ENCODE measurements around the gene KCNH2. TPM values are rescaled to one million over a fixed set of nuclear protein-coding genes. Genes with fewer than 3 reads are reported as not detected.

Gene KCNH2
- total RNA-seq, 1 experiment from 2014 or later: 9.1 TPM

DNA sequence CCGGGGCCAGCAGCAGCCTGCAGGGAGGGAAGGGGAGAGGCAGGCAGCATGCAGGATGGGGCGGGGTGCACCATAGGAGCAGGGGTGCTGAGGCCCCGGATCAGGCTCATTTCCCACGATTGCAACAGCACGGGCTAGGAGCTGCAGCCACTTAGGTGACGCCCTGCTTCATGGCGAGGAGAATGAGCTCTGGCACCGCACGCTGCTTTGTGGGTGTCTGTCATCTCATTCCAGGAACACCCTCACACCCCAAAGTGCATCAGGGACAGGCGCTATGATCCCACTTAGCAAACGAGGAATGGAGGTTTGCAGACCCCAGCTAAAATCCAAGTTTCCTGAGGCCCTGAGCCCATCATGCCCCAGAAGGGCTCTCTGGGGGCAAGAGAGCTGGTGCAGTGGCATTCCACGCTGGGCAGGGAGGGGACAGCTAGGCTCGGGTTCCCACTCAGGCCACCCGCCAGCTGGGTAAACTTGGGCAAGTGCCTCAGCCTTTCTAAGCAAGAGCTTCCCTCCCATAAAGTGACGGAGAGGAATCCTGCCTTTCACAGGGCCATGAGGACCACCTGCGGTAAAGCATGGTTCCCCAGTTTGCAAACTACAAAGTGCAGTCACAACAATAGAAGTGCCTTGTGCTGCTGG, 9.3 kb downstream of the KCNH2 start:
- no peak for DNase-seq (ENCODE audit: low read depth)
- in situ Hi-C loops (cut with HindIII; ENCODE audit: low pct_unique_long_range_greater_than_20kb, low sequenced_read_pairs): no loop called here

DNA sequence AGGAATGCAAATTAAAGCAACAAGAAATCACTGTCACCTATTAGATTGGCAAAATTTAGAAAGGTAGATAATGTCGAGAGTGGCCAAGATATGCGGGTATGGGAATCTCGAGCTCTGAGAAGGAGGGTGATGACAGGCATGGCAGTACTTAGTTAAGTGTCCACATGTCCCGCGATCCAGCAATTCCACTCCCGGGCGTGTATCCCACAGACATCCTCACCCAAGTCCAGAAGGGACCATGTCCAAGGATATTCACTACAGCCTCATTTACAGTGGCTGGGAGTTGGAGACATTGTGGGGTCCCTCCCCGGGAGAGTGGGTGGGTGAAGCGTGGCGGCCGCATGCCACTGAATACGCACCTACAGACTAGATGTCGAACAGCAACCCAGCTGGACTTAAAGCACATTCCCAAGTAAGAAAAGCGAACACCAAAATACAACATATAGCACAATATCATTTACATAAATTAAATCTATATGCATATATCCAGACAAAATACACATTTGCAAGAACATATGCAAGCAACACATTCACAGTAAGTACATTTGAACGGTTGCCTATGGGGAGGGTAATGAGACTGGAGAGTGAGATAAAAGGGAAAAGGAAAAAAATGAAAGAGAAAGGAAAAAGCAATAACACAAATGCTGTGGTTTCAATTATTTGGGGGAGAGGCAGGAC, 9.9 kb downstream of the KCNH2 start:
- in situ Hi-C loops (cut with HindIII; ENCODE audit: low pct_unique_long_range_greater_than_20kb, low sequenced_read_pairs): no loop called here
- no peak for DNase-seq (ENCODE audit: low read depth)

DNA sequence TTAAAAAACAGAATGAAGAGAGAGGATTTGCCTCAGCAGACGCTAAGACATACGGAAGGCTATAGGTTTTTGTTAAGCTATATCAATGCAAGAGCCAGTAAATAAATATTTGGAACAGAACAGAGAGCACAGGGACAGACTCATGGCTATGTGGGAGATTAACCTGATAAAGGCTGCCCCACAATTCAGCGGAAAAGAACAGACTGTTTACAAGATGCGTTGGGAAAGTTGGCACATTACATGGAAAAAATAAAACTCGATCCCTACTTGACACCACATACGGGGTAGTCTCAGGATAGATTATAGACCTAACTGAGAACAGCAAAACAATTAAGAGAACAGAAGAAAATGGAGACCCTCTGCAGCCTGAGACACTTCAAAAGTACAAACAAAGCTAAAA, 10.8 kb downstream of the KCNH2 start:
- DNase-seq (ENCODE audit: low read depth): no peak
- in situ Hi-C loops (cut with HindIII; ENCODE audit: low pct_unique_long_range_greater_than_20kb, low sequenced_read_pairs): no loop called here

DNA sequence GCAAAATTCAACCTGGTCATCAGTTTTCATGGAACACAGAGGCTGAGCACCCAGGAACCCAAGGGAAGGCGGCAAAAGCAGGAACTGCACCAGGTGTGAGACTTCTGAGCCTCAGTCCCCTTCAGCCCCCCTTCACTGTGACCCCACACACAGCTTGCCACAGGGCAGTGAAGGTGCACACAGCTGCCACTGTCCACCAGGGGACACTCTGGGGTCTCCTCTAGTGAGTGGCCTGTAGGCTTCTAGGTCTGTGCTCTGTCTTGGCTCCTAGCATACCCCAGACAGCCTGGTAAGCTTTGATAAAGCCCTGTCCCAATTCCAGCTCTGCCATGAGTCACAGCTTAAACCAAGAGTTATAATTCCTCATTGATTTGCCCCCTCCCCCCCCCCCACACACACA, 12.1 kb downstream of the KCNH2 start:
- in situ Hi-C loops (cut with HindIII; ENCODE audit: low pct_unique_long_range_greater_than_20kb, low sequenced_read_pairs): no loop called here

DNA sequence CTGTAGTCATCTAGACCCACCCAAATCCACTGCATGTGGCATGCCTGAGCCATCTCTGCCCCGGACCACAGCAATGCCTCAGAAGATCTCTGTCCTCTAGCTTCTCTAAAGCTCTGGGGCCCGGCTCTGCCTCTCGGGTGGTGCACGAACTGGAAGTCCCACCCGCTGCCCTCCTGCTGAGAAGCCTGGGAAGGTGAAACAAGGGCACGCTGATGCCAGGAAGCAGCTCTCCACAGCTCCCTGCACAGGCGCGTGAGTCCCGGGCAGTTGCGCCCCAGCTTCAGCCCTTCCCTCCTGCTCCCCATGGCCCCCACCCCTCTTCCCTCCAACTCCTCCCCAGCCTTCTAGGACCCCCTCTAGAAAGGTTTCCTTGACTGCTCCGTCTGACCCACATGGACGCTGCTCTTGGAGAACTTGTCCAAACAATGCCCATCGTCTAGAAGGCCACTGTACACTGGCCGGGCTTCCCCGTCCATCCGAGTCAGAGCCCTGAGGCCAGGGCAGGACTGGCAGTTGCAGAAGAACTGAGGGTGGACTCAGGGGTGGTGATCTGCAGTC, 12.8 kb downstream of the KCNH2 start:
- in situ Hi-C loops (cut with HindIII; ENCODE audit: low pct_unique_long_range_greater_than_20kb, low sequenced_read_pairs): no loop called here
- no peak for DNase-seq (ENCODE audit: low read depth)

More for the DNA sequence above, 12.1 kb downstream of the KCNH2 start:
- no peak for DNase-seq (ENCODE audit: low read depth)

DNA sequence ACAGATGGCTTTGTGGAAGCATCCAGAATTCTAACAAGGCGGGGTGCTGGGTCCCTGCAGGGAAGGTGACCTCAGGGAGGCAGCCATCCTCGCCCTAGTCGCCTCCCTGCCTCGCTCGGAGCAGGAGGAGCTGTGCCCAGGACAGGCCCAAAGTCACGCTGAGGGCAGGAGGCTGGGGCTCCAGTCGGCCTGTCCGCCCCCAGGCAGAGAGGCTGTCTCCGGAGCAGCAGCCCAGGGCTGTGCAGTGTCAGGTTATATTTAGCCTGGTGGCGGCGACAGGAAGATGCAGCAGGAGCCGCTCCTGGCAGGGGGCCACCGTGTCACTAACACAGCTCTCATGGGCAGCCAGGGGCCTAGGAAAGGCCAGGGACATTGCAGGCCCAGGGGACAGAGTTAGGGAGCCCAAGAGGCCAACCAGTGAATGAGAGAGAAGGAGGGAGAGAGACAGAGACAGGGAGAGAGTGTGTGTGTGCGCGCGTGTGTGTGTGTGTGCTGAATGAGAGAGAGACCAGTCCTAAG, 13.5 kb downstream of the KCNH2 start:
- DNase-seq (ENCODE audit: low read depth): no peak
- in situ Hi-C loops (cut with HindIII; ENCODE audit: low pct_unique_long_range_greater_than_20kb, low sequenced_read_pairs): no loop called here

DNA sequence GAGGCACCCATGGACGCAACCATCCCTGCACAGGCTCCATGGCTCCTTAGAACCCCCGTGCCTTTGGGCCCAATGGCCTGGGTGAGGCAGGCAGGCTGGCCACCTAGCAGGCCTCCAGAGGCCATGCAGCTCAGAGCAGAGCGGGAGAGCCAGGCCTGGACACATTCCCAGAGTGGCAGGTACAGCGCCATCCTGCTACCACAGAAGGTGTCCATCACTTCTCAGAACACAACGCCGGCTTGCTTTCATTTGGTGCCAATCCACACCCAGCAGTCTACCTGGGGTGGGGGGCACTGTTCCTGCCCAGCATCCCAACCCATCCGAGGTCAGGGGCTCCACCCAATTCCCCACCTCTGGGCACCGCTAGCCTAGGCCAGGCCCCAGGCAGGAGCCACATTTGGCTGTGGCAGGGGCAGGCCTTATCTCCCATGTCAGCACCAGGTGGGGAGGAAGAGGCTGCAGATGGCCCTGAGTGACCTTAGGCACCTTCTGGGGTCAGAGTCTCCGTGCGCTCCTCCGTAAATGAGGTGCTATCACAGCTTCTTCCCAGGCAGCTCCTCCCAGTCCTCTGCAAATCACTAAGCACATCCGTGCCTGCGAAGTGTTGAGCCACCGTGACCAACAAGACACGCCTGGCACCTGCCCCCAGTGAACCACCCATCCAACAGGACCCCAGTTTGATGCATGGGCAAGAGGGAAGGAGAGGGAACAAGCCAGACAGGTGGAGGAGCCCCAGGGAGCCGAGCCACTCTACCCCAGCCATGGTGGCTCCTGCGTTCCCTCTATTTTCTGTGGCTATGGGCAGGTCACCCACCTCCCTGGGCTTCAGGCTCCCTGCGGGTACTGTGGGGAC, 14.2 kb downstream of the KCNH2 start:
- DNase-seq (ENCODE audit: low read depth): no peak
- in situ Hi-C loops (cut with HindIII; ENCODE audit: low pct_unique_long_range_greater_than_20kb, low sequenced_read_pairs): no loop called here

DNA sequence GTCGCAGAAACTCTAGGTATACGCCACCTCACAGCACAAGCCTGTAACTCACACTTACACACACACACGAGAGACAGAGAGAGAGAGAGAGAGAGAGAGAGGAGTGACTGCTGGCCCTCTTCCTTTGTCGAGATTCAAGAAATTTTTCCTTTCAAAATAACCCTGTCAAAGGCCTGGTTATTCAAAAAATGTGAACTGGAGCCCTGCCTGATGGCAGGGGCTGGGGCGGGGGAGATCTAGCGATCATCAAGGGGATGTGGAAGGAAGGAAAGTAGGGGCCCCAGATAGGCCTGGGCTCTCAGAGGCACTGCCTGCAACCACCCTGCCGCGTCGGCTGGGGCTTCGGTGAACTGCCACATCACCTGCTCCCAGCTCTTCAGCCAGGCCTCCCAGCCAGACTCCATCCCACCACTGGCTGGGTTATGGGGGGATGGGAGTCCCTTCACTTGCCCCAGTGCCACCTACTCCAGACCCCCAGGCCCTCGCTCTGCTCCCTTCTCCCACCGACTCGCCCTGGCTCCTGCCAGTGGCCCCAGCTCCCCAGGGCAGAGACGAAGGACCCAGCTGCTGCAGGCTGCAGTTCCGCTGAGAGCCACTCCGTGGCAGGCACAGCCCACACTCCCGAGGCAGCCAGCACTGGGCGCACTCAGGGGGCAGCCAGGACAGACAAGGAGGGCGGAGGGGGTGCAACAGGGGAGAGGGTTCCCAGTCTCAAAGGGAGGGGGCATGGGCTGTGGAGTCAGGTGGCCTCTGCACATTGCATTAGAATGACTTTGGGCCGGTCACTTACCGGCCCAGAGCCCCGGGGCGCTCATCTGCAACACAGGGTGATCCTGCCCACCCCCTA, 15.3 kb downstream of the KCNH2 start:
- in situ Hi-C loops (cut with HindIII; ENCODE audit: low pct_unique_long_range_greater_than_20kb, low sequenced_read_pairs): no loop called here
- DNase-seq (ENCODE audit: low read depth): peak; percentile 24

DNA sequence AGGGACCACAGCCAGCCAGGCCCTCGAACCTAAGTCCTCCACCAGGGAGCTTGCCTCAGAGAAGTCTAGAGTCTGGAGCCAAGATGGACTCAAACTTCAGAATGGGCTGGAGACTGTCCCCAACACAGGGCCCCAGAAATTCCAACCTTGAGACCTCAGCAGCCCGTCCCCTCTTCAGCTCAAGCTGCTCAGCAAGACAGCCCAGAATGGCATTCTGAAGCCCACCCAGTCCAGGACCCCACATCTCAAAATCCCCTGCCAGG, 15.9 kb downstream of the KCNH2 start:
- DNase-seq (ENCODE audit: low read depth): no peak
- in situ Hi-C loops (cut with HindIII; ENCODE audit: low pct_unique_long_range_greater_than_20kb, low sequenced_read_pairs): no loop called here

DNA sequence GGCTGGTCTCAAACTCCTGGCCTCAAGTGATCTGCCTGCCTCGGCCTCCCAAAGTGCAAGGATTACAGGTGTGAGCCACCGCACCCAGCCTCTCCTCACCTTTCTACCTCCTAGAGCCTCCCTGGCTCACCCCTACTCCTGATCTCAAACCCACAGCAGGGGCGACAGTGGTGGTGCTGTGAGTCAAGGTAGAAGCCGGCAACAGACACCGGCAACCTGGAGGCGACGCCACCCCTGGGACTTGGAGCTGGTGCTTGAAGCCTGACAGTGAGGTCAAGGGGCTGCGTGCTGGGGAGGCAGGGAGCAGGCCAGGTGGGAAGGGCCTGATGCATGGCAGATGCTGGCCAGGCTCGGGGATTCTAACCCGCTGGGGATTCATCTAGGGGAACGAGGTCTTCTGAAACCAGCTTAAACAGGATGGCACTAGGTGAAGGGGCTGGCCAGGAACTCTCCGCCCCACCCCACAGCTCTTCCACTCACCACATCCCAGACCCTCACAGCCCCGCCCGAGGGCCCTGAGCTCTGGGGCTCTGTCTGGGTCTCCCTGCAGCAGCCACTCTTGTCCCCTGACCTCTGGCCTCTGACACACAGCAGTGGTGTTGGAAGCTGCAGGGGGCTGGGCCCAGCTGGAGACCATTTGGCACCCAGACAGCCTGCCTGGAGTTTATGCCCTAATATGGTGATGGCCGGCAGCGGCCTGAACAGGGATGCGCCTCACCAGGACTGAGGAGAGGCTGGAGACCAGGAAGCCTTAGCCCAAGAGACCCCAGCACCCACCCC, 16.4 kb downstream of the KCNH2 start:
- in situ Hi-C loops (cut with HindIII; ENCODE audit: low pct_unique_long_range_greater_than_20kb, low sequenced_read_pairs): no loop called here
- no peak for DNase-seq (ENCODE audit: low read depth)

DNA sequence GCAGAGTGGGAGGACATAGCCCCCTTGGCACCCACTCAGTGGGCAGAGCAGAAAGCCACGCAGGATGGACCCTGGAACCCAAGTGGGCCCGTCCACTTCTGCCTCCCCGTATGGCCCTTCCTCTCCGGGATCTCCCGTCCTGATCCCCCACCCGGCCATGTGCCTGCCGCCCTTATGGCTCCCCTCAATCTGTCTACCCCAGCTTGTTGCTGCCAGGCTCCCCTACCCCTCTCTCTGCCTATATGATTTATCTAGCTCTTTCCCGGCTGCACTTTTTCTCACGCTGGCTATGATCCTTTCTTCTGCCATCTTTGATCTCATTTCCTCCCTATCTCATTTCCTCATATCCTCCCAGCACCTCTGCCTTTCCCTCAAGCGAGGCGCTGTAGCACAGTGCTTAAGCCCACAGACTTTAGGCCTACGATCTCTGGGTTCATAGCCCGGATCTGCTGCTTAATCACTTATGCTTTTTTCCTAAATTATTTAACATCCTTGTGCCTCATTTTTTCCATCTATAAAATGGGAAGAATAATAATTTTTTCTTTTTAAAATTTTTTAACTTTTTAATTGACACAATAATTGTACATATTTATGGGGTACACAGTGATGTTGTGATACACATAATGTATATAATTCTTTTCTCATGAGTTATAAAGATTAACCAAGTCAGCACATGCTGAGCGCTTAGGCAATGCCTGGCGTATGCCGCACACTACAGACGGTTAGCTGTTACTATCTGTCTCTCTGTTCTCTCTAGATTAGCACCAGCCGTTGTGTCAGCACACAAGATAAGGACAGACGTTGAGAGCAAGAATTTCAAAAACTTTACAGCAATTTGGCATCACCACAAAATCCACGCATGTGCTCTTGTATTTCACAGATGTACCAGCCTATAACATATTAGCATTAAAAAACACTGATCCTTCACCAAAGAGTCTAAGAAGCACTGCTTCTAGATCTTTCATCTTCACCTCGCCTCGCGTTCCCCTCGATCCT, 18.1 kb downstream of the KCNH2 start:
- in situ Hi-C loops (cut with HindIII; ENCODE audit: low pct_unique_long_range_greater_than_20kb, low sequenced_read_pairs): no loop called here

DNA sequence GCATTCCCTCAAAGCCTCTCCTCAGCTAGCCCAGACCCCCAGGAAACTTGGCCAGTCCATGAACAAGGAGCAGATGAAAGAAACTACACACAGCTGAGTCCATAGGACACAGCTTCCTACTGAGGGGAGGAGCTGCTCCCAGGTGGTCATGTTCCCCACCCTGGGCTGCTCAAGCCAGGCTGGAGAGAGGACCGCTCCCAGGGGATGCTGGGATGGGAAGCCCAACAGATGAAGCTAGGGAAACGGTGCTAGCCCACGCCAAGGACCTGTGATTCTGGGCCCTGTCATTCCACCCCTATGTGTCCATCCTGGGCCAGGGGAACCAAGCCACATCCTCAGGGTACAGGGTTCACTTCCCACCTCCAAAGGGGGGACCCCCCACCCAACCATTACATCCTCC, 19.0 kb downstream of the KCNH2 start:
- in situ Hi-C loops (cut with HindIII; ENCODE audit: low pct_unique_long_range_greater_than_20kb, low sequenced_read_pairs): no loop called here
- no peak for DNase-seq (ENCODE audit: low read depth)

More for the DNA sequence above, 18.1 kb downstream of the KCNH2 start:
- DNase-seq (ENCODE audit: low read depth): no peak

DNA sequence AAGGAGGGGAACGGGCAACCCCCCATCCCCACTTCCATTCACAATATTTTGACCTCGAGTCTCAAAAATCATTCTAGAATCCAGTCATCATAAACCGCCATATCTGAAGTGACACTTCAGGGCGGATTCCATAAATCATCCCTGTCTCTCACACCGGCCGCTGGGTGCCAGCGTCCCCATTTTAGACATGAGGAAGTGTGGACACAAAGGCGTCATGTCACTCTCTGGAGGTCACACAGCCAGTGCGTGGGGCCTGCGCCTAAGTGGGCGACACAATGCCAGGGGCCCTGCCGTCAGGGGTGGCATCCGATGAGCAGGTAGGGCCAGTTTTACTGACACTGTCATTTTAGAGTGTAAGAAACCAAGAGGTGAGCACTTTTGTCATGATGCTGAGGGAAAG, 19.5 kb downstream of the KCNH2 start:
- in situ Hi-C loops (cut with HindIII; ENCODE audit: low pct_unique_long_range_greater_than_20kb, low sequenced_read_pairs): no loop called here
- DNase-seq (ENCODE audit: low read depth): no peak

DNA sequence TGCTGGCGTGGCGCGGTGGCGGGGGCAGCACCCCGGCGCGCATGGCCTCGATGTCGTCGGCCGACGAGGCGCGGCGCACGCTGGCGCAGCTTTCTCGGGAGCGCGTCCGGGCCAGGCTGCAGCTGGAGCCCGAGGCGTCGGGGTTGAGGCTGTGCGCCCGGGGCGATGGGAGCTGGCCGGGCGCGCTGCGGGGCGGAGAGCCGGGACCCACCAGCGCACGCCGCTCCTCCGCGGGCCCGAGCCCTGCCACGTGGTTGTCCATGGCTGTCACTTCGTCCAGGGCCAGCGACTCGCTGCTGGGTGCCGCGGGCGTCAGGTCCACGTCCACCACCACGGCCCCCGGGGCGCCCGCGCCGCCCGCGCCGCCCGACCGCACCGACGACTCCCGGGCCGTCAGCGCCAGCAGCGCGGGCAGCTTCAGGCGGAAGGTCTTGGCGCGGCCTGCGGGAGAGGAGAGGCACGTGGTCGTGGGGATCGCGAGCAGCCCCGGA, 20.0 kb downstream of the KCNH2 start:
- DNase-seq (ENCODE audit: low read depth): no peak
- in situ Hi-C loops (cut with HindIII; ENCODE audit: low pct_unique_long_range_greater_than_20kb, low sequenced_read_pairs): no loop called here

DNA sequence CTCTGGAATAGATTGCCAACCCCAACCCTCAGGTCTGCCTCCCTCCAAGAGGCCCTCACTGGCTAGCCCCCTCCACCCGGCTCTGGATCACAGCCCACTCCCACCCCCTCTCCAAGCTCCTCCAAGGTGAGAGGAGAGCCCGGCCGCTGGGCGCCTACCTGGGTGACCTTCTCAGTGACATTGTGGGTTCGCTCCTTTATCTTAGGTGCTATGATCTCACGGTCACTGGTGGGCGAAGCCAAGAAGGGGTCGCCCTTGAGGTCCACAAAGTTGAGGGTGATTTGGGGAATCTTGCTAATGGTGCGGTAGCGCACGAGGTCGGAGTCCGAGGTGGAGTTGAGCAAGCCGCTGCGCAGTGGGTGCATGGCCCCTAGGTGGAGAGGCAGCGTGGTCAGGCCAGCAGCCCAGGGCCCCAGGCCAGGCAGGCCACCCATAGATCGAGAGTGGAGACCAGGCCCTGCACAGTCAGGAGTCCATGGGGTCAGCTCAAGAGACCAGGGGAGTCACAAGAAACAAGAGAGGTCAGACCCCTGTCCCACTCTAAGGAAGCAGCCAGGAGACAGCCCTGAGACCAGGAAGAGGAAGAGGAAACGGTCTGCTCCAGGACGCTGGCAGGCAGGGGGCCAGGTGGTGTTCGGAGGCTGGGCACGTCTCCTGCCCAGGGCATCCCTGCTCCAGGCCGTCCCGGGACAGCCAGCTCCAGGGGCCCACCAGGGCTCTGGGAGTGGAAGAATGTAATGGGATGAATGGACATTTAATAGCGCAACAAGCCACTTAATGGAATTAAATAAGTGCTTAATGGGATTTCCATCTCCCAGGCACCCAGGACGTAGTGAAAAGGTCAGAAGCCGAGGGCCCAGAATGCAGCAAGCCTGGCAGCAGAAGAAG, 20.7 kb downstream of the KCNH2 start:
- in situ Hi-C loops (cut with HindIII; ENCODE audit: low pct_unique_long_range_greater_than_20kb, low sequenced_read_pairs): no loop called here
- DNase-seq (ENCODE audit: low read depth): no peak
